SK-N-SH (cell line): ENCODE results near the gene ULBP1. TPM values are rescaled to one million over a fixed set of nuclear protein-coding genes. Genes with fewer than 3 reads are reported as not detected.

Experiments
- CTCF ChIA-PET: fragments of 300-600, 350-600 bp; formaldehyde crosslinking; extraction: SDS; loops from one replicate; lab custom pipeline; 2021; lab: Yijun Ruan, JAX
- POLR2A ChIA-PET: fragments of 350-600 bp; sonication (Branson Sonifier 250); formaldehyde crosslinking; extraction: SDS; loops from one replicate; lab custom pipeline; 2020; ENCODE audit warnings: antibody characterized with exemption, inconsistent platforms; lab: Yijun Ruan, JAX
- DNase-seq: peaks from one replicate; pipeline ENCODE4 v3.0.0; 2012
- H2AFZ ChIP-seq: fragments of 200-600 bp; sonication (generic); 2 replicates; pipeline ENCODE4 v1.8.1; 2016; ENCODE audit warnings: antibody characterized with exemption, mild to moderate bottlenecking, low read depth
- H3F3A ChIP-seq: fragments of 200-600 bp; sonication (generic); replicated peaks from 2 replicates; pipeline ENCODE3; 2016; ENCODE audit warnings: antibody characterized with exemption, mild to moderate bottlenecking; ENCODE audit not compliant: insufficient read depth
- H3K27ac ChIP-seq, 2 experiments: fragments of 200-500 bp in 1 of 2; fragments of 200-600 bp in 1 of 2; sonication (Bioruptor generic) in 1 of 2; sonication (generic), shearing (Covaris generic) in 1 of 2; 2 replicates each; pipeline versions ENCODE4 v1.5.1 to v1.6.1; 2014 to 2016; ENCODE audit warnings: low read depth in 2 of 2, inconsistent platforms in 1 of 2, low read length in 1 of 2, mild to moderate bottlenecking in 1 of 2, mixed read lengths in 1 of 2
- H3K27me3 ChIP-seq: fragments of 200-600 bp; sonication (generic), shearing (Covaris generic); 2 replicates; pipeline ENCODE4 v1.6.1; 2016; ENCODE audit warnings: mixed run types; ENCODE audit not compliant: insufficient read depth
- H3K36me3 ChIP-seq, 2 experiments: fragments of 200-500 bp in 1 of 2; fragments of 200-600 bp in 1 of 2; sonication (Bioruptor generic) in 1 of 2; sonication (generic) in 1 of 2; replicated peaks in 1 of 2; 2 replicates each; pipeline versions ENCODE3 to v1.5.1; 2014 to 2016; ENCODE audit warnings: low read length in 1 of 2, mild to moderate bottlenecking in 1 of 2; ENCODE audit not compliant: insufficient read depth in 2 of 2, control insufficient read depth in 1 of 2
- H3K4me1 ChIP-seq, 2 experiments: fragments of 200-500 bp in 1 of 2; fragments of 200-600 bp in 1 of 2; sonication (Bioruptor generic) in 1 of 2; sonication (generic), shearing (Covaris generic) in 1 of 2; 2 replicates each; pipeline versions ENCODE4 v1.5.1 to v1.6.1; 2014 to 2016; ENCODE audit warnings: low read depth in 1 of 2, low read length in 1 of 2, mixed run types in 1 of 2; ENCODE audit not compliant: insufficient read depth in 2 of 2, control insufficient read depth in 1 of 2
- H3K4me2 ChIP-seq: fragments of 200-600 bp; sonication (generic), shearing (Covaris generic); 2 replicates; pipeline ENCODE4 v1.6.1; 2017; ENCODE audit warnings: mixed run types
- H3K4me3 ChIP-seq, 2 experiments: fragments of 200-500 bp in 1 of 2; fragments of 200-600 bp in 1 of 2; sonication (Bioruptor generic) in 1 of 2; sonication (generic), shearing (Covaris generic) in 1 of 2; 2 replicates each; pipeline versions ENCODE4 v1.5.1 to v1.8.1; 2014 to 2016; ENCODE audit warnings: low read depth in 2 of 2, inconsistent platforms in 1 of 2, low read length in 1 of 2, mild to moderate bottlenecking in 1 of 2, mixed read lengths in 1 of 2, moderate library complexity in 1 of 2
- H3K79me2 ChIP-seq: fragments of 200-600 bp; sonication (generic); 2 replicates; pipeline ENCODE4 v1.8.1; 2017; ENCODE audit warnings: mild to moderate bottlenecking; ENCODE audit not compliant: insufficient read depth
- H3K9ac ChIP-seq: fragments of 200-600 bp; sonication (generic); 2 replicates; pipeline ENCODE4 v1.6.1; 2017; ENCODE audit warnings: mixed run types
- H3K9me2 ChIP-seq: fragments of 200-600 bp; sonication (generic); 2 replicates; pipeline ENCODE4 v1.6.1; 2017; ENCODE audit warnings: mixed run types
- H3K9me3 ChIP-seq: fragments of 200-600 bp; sonication (generic); 2 replicates; pipeline ENCODE4 v1.6.1; 2017; ENCODE audit warnings: mixed run types, mild to moderate bottlenecking, moderate library complexity
- H4K20me1 ChIP-seq: fragments of 200-600 bp; sonication (generic); 2 replicates; pipeline ENCODE4 v1.6.1; 2017; ENCODE audit warnings: mild to moderate bottlenecking, mixed run types; ENCODE audit not compliant: insufficient read depth
- CHD2 ChIP-seq: fragments of 150-350 bp; IDR thresholded peaks from 2 replicates; pipeline ENCODE4 v1.6.1; 2018; ENCODE audit warnings: low read length; ENCODE audit not compliant: partially characterized antibody
- ELF1 ChIP-seq: IDR thresholded peaks from 2 replicates; pipeline ENCODE4 v1.4.0; 2012
- EP300 ChIP-seq, 2 experiments: IDR thresholded peaks; 2 replicates each; pipeline versions ENCODE4 v1.4.0 to v1.6.1; 2012; ENCODE audit warnings: borderline replicate concordance in 1 of 2, low read depth in 1 of 2, low read length in 1 of 2
- FOXJ3 ChIP-seq: sonication (generic); formaldehyde crosslinking; IDR thresholded peaks from 2 replicates; pipeline ENCODE4 v1.5.1; 2020; ENCODE audit warnings: mild to moderate bottlenecking, missing genetic modification reagents
- FOXM1 ChIP-seq: IDR thresholded peaks from 2 replicates; pipeline ENCODE4 v1.4.0; 2012; ENCODE audit warnings: low read depth, mild to moderate bottlenecking
- GABPA ChIP-seq: IDR thresholded peaks from 2 replicates; pipeline ENCODE4 v1.4.0; 2012; ENCODE audit warnings: low read depth, mild to moderate bottlenecking
- JUND ChIP-seq: IDR thresholded peaks from 2 replicates; pipeline ENCODE4 v1.4.0; 2012
- MAX ChIP-seq: IDR thresholded peaks from 2 replicates; pipeline ENCODE4 v1.4.0; 2012; ENCODE audit warnings: low read depth
- MXI1 ChIP-seq: IDR thresholded peaks from 2 replicates; pipeline ENCODE4 v1.6.1; 2012; ENCODE audit warnings: mild to moderate bottlenecking, low read depth, low read length, improper control_type of control experiment
- PBX3 ChIP-seq: IDR thresholded peaks from 2 replicates; pipeline ENCODE4; 2012
- RCOR1 ChIP-seq: fragments of 150-350 bp; IDR thresholded peaks from 2 replicates; pipeline ENCODE4 v1.6.1; 2017; ENCODE audit warnings: antibody characterized with exemption, low read length
- RFX5 ChIP-seq: IDR thresholded peaks from 2 replicates; pipeline ENCODE4 v1.6.1; 2012; ENCODE audit warnings: mild to moderate bottlenecking, improper control_type of control experiment, low read length
- SIN3A ChIP-seq: IDR thresholded peaks from 2 replicates; pipeline ENCODE4 v1.6.1; 2012; ENCODE audit warnings: low read depth, mild to moderate bottlenecking, low read length, moderate library complexity, borderline replicate concordance
- SMC3 ChIP-seq: IDR thresholded peaks from 2 replicates; pipeline ENCODE4 v1.6.1; 2012; ENCODE audit warnings: low read depth, low read length, improper control_type of control experiment
- TAF1 ChIP-seq: IDR thresholded peaks from 2 replicates; pipeline ENCODE4 v1.6.1; 2012; ENCODE audit warnings: low read depth, mild to moderate bottlenecking, low read length, moderate library complexity, borderline replicate concordance
- YY1 ChIP-seq: IDR thresholded peaks from 2 replicates; pipeline ENCODE4 v1.4.0; 2012; ENCODE audit warnings: low read depth, mild to moderate bottlenecking
- WGBS: methylation state at CpG from one replicate; pipeline ENCODE4 v1.1.6; 2017; ENCODE audit warnings: low lambda C conversion rate; 5-methylcytosine and 5-hydroxymethylcytosine counted together
- polyA plus RNA-seq, 3 experiments: library from polyadenylated mRNA; depleted of rRNA; stranded (reverse); fragments of >200 nt; gene quantifications; 2 replicates each; pipeline ENCODE4 v1.2.3, GENCODE V29; 2012
- TF ChIP-seq, protein P1 (sequence below): IDR thresholded peaks from 2 replicates; pipeline ENCODE4 v1.4.0; 2012; ENCODE audit warnings: low read depth, borderline replicate concordance
- TF ChIP-seq, protein P2 (sequence below): fragments of 150-350 bp; IDR thresholded peaks from 2 replicates; pipeline ENCODE4 v1.6.1; 2017; ENCODE audit warnings: antibody characterized with exemption, low read length, low read depth, borderline replicate concordance

Gene ULBP1
- polyA plus RNA-seq, 1 of the 3 experiments (the other 2 are of a cell fraction), result 0.02 TPM

DNA sequence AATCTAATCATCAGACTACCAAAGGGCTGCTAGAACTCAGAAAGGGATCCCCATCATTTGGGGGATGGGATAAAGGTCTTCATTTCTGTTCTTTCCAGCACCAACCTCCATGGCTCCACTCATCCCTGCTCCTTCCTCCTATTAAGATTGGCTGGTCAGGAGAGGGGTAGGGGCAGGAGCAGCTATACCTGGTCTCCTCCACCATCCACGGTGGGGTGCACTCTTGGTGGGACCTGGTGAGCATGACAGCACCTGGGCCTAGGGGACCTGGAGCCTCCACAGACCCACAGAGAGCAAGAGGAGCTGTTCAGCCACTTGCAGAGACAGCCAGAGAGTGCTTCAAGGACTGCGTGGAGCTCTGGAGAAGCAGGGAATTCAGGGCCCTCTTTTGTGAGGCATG lies 28.1 kb upstream of the ULBP1 start:
- Histone ChIP-seq H3K4me2 (no peak overlapping the region), H3F3A (peaks cover 7% of the 10 kb centered on the region), H2AFZ (no peak overlapping the region), H3K4me1 (peaks cover 0 to 6% of the 10 kb centered on the region in 2 experiments; a peak in 1 of 4 replicates), H3K4me3 (no peak overlapping the region), H3K27ac (no peak overlapping the region), H4K20me1 (no peaks in the 10 kb centered on the region), H3K36me3 (no peaks in the 10 kb centered on the region), H3K79me2 (no peaks in the 10 kb centered on the region), H3K9me2 (no peaks in the 10 kb centered on the region), H3K27me3 (peaks cover 51% of the 10 kb centered on the region), H3K9ac (no peak overlapping the region), H3K9me3 (no peaks in the 10 kb centered on the region)
- no peak for DNase-seq
- ChIA-PET POLR2A (no interaction called here), CTCF (interaction anchor here (1.1 to 2.1 kb wide), 6 partner anchors 24 to 880 kb away, joined by 3 to 11 read pairs (median 3); no protein-coding TSS in a partner anchor)
- TF ChIP-seq FOXM1 (no peak), GABPA (no peak), PBX3 (no peak), SMC3 (no peak), YY1 (no peak), MXI1 (no peak), RFX5 (no peak), ELF1 (no peak), TAF1 (no peak), RCOR1 (no peak), EP300 (IDR thresholded peaks at IDR 0.05; ENCODE audit: borderline replicate concordance in 1 of 2, low read depth in 1 of 2, low read length in 1 of 2) (no peak), SIN3A (no peak), JUND (no peak), MAX (no peak), FOXJ3 (CRISPR knock-in tag) (no peak), CHD2 (no peak)
- TF ChIP-seq, protein P1, sequence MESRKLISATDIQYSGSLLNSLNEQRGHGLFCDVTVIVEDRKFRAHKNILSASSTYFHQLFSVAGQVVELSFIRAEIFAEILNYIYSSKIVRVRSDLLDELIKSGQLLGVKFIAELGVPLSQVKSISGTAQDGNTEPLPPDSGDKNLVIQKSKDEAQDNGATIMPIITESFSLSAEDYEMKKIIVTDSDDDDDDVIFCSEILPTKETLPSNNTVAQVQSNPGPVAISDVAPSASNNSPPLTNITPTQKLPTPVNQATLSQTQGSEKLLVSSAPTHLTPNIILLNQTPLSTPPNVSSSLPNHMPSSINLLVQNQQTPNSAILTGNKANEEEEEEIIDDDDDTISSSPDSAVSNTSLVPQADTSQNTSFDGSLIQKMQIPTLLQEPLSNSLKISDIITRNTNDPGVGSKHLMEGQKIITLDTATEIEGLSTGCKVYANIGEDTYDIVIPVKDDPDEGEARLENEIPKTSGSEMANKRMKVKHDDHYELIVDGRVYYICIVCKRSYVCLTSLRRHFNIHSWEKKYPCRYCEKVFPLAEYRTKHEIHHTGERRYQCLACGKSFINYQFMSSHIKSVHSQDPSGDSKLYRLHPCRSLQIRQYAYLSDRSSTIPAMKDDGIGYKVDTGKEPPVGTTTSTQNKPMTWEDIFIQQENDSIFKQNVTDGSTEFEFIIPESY, result no peak
- TF ChIP-seq, protein P2, sequence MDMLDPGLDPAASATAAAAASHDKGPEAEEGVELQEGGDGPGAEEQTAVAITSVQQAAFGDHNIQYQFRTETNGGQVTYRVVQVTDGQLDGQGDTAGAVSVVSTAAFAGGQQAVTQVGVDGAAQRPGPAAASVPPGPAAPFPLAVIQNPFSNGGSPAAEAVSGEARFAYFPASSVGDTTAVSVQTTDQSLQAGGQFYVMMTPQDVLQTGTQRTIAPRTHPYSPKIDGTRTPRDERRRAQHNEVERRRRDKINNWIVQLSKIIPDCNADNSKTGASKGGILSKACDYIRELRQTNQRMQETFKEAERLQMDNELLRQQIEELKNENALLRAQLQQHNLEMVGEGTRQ, result no peak
- 27% methylated on average over 2 of the region's 2 CpGs for WGBS
